GM23338 (cell line): Measurements from ENCODE around the gene TPCN2.

Source experiments
- EZH2 ChIP-seq: fragments of 200-600 bp; sonication (generic); IDR thresholded peaks from one replicate; pipeline ENCODE4 v1.8.0; 2017; ENCODE audit warnings: antibody characterized with exemption, mild to moderate bottlenecking, low read depth; ENCODE audit not compliant: unreplicated experiment
- EZH2phosphoT487 ChIP-seq: fragments of 200-600 bp; sonication (generic); IDR thresholded peaks from one replicate; pipeline ENCODE4 v1.8.1; 2018; ENCODE audit warnings: antibody characterized with exemption; ENCODE audit not compliant: unreplicated experiment
- NANOG ChIP-seq: IDR thresholded peaks from 2 replicates; pipeline ENCODE4 v1.6.1; 2016; ENCODE audit warnings: antibody characterized with exemption, borderline replicate concordance
- POLR2AphosphoS5 ChIP-seq: IDR thresholded peaks from 2 replicates; pipeline ENCODE4 v1.6.1; 2016; ENCODE audit warnings: antibody characterized with exemption, low read depth
- TF ChIP-seq, protein P1 (sequence below), 2 experiments: fragments of 200-600 bp in 1 of 2; sonication (generic) in 1 of 2; conservative IDR thresholded peaks; 2 replicates each; pipeline versions ENCODE4 v1.5.1 to v1.6.1; 2016 to 2017; ENCODE audit warnings: antibody characterized with exemption in 2 of 2, low read depth in 2 of 2, mild to moderate bottlenecking in 2 of 2, moderate library complexity in 1 of 2

DNA sequence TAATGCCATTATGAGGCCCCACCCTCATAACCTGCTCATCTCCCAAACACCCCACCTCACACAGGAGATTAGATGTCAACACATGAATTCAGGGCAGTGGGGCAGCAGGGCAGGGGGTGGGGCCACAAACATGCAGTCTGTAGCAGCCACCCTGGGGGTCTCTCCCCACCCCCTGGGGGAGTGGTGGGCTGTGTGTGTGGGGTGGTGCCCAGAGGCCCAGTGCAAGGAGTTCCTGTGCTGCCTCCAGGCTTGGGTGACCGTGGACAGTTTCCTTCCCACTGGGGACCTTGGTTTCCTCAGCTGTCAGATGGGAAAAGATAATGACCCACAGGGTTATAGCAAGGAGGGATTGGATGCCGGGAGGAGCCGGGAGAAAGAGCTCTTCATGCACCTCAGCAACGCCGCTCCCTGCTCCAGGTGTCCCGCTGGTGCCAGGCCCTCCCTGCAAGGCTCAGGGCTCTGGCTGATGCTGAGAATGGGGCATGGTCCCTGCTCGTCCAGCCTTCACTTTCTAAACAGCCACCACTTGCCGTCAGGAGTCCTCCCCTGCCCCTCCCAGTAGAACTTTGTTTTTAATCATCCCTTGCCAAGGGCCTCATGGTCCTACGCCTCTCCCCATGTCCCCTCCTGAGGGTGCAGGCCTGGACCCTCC is 33.7 kb upstream of the TPCN2 start:
- TF ChIP-seq EZH2 (no peak), POLR2AphosphoS5 (no peak), NANOG (no peak), EZH2phosphoT487 (no peak)
- TF ChIP-seq, protein P1, sequence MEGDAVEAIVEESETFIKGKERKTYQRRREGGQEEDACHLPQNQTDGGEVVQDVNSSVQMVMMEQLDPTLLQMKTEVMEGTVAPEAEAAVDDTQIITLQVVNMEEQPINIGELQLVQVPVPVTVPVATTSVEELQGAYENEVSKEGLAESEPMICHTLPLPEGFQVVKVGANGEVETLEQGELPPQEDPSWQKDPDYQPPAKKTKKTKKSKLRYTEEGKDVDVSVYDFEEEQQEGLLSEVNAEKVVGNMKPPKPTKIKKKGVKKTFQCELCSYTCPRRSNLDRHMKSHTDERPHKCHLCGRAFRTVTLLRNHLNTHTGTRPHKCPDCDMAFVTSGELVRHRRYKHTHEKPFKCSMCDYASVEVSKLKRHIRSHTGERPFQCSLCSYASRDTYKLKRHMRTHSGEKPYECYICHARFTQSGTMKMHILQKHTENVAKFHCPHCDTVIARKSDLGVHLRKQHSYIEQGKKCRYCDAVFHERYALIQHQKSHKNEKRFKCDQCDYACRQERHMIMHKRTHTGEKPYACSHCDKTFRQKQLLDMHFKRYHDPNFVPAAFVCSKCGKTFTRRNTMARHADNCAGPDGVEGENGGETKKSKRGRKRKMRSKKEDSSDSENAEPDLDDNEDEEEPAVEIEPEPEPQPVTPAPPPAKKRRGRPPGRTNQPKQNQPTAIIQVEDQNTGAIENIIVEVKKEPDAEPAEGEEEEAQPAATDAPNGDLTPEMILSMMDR (conservative IDR thresholded peaks at IDR 0.05; ENCODE audit: low read depth in 2 of 2), result no peak
